GM19324 (cell line): Measurements from ENCODE around the gene HOXA4.

Experiments
- ATAC-seq: cut with Tn5 transposase; IDR thresholded peaks from one replicate; pipeline ENCODE4 v1.9.1; 2021; ENCODE audit warnings: mild to moderate bottlenecking, moderate library complexity; ENCODE audit not compliant: unreplicated experiment, low FRiP score

Gene HOXA4

GRCh38 chr7:27109466-27110185, 20.9 kb downstream of the HOXA4 start:
- no peak for ATAC-seq

DNA sequence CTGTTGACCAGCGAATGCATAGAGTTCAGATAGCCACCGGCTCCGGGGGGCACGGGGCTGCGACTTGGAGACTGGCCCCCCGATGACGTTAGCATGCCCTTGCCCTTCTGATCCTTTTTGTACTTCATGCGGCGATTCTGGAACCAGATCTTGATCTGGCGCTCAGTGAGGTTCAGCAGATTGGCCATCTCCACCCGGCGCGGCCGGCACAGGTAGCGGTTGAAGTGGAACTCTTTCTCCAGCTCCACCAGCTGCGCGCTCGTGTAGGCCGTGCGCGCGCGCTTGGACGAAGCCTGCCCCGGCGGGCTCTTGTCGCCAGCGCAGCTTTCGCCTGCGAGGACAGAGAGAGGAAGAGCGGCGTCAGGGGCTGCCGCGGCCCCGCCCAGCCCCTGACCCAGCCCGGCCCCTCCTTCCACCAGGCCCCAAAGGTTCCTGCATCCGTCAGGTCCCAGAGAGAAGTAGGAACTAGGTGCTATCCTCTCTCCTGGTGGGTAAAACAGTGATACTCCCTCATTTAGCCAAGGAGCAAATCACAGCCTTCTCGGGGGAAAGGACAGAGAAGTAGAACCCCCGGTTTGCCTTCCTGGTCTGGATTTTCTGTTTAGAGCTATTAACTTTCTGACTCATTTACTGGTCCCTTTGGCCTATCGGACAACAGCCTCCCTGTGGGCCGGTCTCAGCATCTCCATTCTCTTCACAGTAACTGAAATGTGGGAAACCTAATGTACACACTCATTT, 22.0 kb downstream of the HOXA4 start:
- no peak for ATAC-seq

- ATAC-seq, result no peak
Observed at GRCh38 chr7:27107391-27108381, 22.9 kb downstream of the HOXA4 start.

- ATAC-seq, result no peak
Observed at GRCh38 chr7:27106901-27107240, 23.7 kb downstream of the HOXA4 start.

DNA sequence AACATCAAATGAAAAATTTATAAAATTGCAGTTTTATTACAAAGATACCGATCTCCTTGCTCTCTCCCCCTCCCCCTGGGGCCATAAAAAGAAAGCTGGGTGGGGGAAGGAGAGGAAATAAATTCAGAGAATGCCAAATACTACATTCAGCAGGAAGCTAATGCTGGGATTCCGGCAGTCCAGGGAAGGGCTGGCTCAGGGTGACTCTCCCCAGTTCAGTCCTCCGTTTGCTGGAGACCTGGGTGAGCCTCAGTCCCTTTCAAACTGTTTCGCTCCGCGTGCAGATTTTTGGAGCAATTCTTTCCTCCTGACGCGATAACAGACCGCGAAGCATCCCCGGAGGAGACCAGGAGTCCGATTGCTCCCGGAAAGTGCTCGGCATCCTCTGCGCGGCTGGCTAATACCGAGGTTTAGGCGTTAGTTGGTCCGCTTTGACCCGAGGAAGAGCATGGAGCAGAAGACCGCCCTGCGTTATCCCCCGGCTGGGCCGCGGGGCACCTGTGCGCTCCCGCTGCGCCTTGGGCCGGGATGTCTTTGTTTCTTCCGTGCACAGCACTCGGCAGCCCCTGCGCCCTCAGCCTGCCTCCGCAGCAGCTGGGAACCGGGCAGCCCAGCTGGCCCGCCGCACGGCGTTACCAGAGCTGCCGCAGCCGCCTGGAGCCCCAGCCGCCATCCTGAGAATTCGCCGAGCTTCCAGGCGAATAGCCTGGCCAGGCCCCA, 24.2 kb downstream of the HOXA4 start:
- ATAC-seq, result no peak

GRCh38 chr7:27105301-27106031, 25.1 kb downstream of the HOXA4 start:
- ATAC-seq, result no peak

- no peak for ATAC-seq
Observed at GRCh38 chr7:27104341-27105058, 26.1 kb downstream of the HOXA4 start.

- no peak for ATAC-seq
Observed at GRCh38 chr7:27103489-27104226, 26.9 kb downstream of the HOXA4 start.

DNA sequence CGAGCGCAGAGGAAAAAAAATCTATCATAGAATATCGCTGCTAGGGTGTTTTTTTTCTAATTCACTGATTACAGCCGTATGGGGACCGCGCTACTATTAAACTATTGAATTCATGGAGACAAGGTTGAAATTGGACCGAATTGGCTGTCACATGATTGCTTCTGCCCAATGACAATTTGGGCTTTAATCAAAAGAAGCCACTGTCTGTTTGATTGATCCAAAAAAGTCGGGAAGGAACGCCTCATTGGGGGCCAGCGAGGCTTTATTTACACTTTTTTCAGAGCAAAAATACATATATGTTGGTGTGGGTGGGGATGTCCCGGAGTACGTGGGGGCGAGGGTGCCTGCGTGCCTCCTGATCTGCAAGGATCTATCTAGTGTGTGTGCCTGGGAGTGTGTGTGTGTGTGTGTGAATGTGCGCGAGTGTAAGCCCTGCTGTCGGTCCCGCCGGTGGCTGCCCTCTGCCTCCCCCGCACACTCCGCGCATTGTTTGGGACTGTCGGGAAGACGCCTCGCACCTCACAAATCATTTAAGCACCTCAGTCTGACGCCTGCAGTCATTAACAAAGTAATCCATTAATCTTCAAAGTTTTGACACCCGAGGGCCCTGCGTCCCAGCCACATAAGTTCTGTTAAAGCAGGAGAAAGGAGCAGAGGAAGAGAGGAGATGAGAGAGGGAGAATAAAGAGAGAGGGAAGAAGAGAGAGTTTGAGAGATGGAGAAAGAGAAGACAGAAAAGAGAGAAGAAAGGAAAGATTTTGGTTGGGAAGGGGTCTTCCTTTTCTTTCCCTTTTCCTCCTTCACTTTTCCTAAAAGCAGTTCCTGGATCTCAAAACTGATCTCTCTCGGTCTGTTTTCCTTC, 27.7 kb downstream of the HOXA4 start, which contains the start of gene HOXA2:
Gene HOXA2 (minus strand): TSS at position 103 of the 862 bp plus-strand sequence. CDS start 183 bp downstream, outside the sequence.
- no peak for ATAC-seq

DNA sequence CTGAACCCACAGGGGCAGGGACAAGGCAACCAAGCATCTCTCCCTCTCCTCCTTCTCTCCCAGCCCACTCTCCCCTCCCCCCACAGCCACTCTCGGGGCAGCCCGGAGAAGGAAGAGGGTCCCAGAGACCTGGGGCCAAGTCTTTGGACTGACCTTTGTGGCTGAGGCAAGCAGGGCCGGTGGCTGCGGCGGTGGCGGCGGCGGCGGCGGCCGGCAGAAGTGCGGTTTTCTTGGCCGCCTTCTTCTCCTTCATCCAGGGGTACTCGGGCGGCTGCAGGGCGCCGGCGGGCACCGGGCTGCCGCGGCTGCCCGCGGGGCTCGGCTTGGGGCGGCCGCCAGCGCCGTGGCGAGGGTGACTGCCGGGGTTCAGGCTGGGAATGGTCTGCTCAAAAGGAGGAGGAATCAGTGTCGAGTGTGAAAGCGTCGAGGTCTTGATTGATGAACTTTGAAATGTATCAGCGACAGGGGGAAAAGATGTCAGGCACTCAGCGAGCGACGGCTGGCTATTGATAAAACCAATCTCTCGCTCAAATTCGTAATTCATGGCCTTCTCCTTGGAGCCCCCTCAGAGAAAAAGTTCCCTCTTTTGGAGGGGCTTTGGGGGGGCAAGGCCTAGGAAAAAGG, 28.5 kb downstream of the HOXA4 start:
- no peak for ATAC-seq

DNA sequence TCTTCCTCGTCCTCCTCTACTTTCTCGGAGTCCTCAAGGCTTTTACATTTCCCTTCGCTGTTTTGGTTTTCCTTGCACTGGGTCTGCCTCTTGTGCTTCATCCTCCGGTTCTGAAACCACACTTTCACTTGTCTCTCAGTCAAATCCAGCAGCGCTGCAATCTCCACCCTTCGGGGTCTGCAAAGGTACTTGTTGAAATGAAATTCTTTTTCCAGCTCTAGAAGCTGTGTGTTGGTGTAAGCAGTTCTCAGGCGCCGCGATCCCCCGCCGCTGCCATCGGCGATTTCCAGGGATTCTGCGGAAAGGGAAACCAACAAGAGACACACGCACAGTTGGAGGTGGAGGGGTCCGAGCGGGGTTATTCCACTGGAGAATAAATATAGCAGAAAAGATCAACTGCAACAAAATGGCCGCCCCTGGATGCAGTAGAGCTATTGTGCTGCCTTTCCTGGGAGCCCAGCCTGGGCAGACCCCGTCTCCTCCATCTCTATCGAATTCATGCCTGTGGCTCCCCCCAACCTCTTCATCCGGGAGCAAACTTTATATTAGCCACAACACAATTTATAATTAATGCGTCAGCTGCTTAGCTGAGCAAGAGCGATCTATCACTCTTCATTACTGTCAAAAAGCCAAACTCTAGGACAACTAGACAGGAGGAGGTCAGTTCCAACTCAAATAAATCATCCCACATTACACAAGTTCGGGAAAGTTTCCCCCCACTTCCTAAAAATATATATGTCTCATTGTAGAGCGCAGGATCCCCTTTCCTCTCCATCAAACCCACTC, 29.2 kb downstream of the HOXA4 start:
- no peak for ATAC-seq

- no peak for ATAC-seq
Observed at GRCh38 chr7:27100694-27101170, 29.8 kb downstream of the HOXA4 start.

DNA sequence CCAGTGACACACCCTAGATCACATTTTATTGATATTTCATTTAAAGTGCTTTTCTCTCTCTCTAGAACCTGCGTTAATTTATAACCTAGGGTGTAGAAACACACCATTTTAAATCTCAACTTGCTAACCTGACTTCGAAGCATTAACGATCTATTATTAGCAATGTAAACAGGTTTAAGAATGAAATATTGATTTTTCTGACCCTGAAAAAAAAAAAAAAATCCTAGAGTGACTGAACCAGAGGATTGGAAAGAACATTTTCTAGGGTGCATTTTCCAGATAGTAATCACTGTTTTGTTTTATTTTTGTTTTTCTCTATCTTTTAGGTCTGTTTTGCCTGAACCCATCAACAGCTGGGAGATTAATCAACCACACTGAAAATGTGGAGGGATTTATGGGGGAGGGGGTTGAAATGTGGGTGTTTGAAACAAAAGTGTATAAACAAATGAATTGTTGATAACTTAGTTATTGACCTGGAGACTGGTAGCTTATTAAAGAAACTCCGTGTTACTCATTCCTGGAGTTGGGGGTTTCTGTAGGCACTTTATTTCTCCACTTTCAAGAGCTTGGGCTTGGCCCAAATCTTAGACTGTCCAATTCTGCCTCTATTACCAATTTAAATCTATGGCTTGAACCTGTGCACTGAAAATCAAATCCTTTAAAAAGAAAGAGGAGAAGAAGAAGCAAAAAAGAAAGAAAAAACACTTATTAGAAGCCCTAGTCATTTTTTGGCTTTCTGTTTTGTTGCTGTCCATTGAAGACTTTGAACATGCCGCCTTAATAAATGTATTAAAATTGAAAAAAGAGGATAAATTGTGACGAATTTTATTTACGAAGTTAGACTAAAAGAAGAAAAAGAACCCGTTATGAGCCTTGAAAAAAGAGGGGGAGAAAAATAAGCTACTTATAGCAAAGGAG, 30.8 kb downstream of the HOXA4 start:
- no peak for ATAC-seq

DNA sequence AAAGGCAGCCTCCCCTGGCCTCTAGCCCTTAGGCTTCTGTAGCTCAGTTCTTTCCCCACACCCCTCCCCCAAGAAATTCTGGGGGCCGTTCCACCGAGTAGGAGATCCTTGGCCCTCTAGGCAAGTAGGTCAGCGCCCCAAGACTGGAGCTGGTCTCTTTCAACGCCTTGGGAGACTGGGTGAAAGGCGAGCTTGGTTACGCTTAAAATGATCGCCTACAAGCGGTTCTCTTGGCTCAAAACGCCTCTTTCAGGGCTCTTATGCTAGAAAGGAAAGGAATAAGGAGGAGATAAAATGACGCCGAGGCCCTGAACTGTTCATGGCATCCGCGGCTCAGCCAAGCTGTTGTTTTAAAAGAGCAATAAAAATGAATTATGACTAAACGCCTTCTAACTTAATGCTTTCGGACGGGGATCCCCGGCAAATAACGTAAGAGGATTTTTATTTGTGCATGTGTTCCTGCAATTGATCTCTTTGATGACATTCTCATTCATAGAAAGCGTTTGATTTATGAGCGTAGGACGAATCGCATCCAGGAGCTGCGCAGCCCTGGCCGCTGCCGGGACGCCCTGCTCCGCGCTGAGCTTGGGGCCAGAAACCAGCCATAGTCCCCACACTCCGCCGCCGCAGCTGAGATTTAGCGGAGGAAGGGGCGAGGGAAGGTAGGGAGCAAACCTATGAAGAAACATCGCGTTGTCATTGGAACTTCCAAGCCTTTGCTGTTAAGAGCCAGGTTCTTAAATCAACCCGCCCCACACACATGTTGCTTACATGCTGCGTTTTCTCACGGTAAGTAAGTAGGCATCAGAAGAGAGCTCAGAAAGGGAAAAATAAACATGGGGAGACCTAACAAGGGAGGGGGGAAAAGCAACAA, 31.7 kb downstream of the HOXA4 start:
- ATAC-seq, result no peak
